Brain microvascular endothelial cell (primary cell): Measurements from ENCODE around the gene R3HCC1L.
"Not testable (repeated sequence)": the region's sequence is repeated elsewhere in the genome, so short reads cannot be mapped to it uniquely, and the experiment has no call there.

Experiments
- DNase-seq: peaks from one replicate; pipeline ENCODE4 v3.0.0-alpha.2; 2020
- H3K27ac ChIP-seq: fragments of 250-450 bp; sonication (Bioruptor Pico); 2 replicates; pipeline ENCODE4 v1.5.1; 2020; ENCODE audit warnings: mild to moderate bottlenecking, moderate library complexity
- H3K27me3 ChIP-seq: fragments of 250-450 bp; sonication (Bioruptor Pico); replicated peaks from 2 replicates; pipeline ENCODE4 v1.5.1; 2020; ENCODE audit warnings: mild to moderate bottlenecking
- H3K36me3 ChIP-seq: fragments of 250-450 bp; sonication (Bioruptor Pico); replicated peaks from 2 replicates; pipeline ENCODE4 v1.5.1; 2020; ENCODE audit warnings: mild to moderate bottlenecking
- H3K4me3 ChIP-seq: 2 replicates; pipeline ENCODE4 v1.5.1; 2011; ENCODE audit warnings: low read depth, mild to moderate bottlenecking, control low read depth, low read length, moderate library complexity
- CTCF ChIP-seq: IDR thresholded peaks from 2 replicates; pipeline ENCODE4 v1.5.1; 2011; ENCODE audit warnings: low read depth, mild to moderate bottlenecking, moderate library complexity, low read length, control low read depth, inconsistent platforms; ENCODE audit errors: missing control alignments
- in situ Hi-C: cut with HindIII; loops from 2 replicates; pipeline ENCODE4 v1.10.0; 2017; ENCODE audit warnings: low sequenced_read_pairs, low pct_ligation_motif_present

R3HCC1L gene

GRCh38 chr10:98115031-98115787, 19.2 kb upstream of the R3HCC1L start:
- no peaks in the 10 kb centered on the region for H3K27me3 ChIP-seq
- H3K4me3 ChIP-seq, result no peak overlapping the region
- H3K36me3 ChIP-seq, result no peaks in the 10 kb centered on the region
- no peak for DNase-seq
- in situ Hi-C loops, result no loop called here
- H3K27ac ChIP-seq, result no peak overlapping the region
- no peak for TF ChIP-seq CTCF

GRCh38 chr10:98119891-98120290, 14.6 kb upstream of the R3HCC1L start:
- H3K27me3 ChIP-seq, result no peaks in the 10 kb centered on the region
- in situ Hi-C loops, result no loop called here

GRCh38 chr10:98125940-98126631, 8.4 kb upstream of the R3HCC1L start:
- no peak for TF ChIP-seq CTCF
- Histone ChIP-seq H3K27me3 (no peaks in the 10 kb centered on the region), H3K36me3 (no peaks in the 10 kb centered on the region), H3K4me3 (no peak overlapping the region), H3K27ac (no peak overlapping the region)
- in situ Hi-C loops, result no loop called here
- no peak for DNase-seq

More at GRCh38 chr10:98119891-98120290, 14.6 kb upstream of the R3HCC1L start:
- H3K27ac ChIP-seq, result no peak overlapping the region
- TF ChIP-seq CTCF, result no peak
- no peak for DNase-seq
- H3K36me3 ChIP-seq, result no peaks in the 10 kb centered on the region
- H3K4me3 ChIP-seq, result no peak overlapping the region

GRCh38 chr10:98128802-98129201, 5.7 kb upstream of the R3HCC1L start:
- no peak for TF ChIP-seq CTCF
- H3K27me3 ChIP-seq, result no peaks in the 10 kb centered on the region
- no peaks in the 10 kb centered on the region for H3K36me3 ChIP-seq
- DNase-seq, result no peak
- H3K27ac ChIP-seq, result no peak overlapping the region
- in situ Hi-C loops, result no loop called here
- H3K4me3 ChIP-seq, result no peak overlapping the region

GRCh38 chr10:98131619-98132018, 2.8 kb upstream of the R3HCC1L start:
- Histone ChIP-seq H3K27ac (no peak overlapping the region), H3K36me3 (no peaks in the 10 kb centered on the region), H3K4me3 (no peak overlapping the region), H3K27me3 (no peaks in the 10 kb centered on the region)
- TF ChIP-seq CTCF, result no peak
- no peak for DNase-seq
- in situ Hi-C loops, result no loop called here

- DNase-seq, in situ Hi-C loops, H3K27me3 ChIP-seq, H3K27ac ChIP-seq, H3K36me3 ChIP-seq, H3K4me3 ChIP-seq: not testable (repeated sequence)
These were observed 1.2 kb upstream of the R3HCC1L start for GRCh38 chr10:98133075-98133752.
